GM23338 (cell line): ENCODE data around the gene SPART. TPM values are rescaled to one million over a fixed set of nuclear protein-coding genes. Genes with fewer than 3 reads are reported as not detected.
"Not testable (repeated sequence)": the region's sequence is repeated elsewhere in the genome, so short reads cannot be mapped to it uniquely, and the experiment has no call there.

Source experiments
- ATAC-seq: fragments of 200-7000 bp; cut with Tn5 transposase; 3 replicates; pipeline ENCODE4 v1.9.1; 2020
- DNase-seq: peaks from one replicate; pipeline ENCODE4 v3.0.0-alpha.2; 2015; ENCODE audit warnings: low spot score
- H2AFZ ChIP-seq: fragments of 200-600 bp; sonication (generic); 2 replicates; pipeline ENCODE4 v1.8.0; 2016; ENCODE audit warnings: antibody characterized with exemption, mild to moderate bottlenecking, moderate library complexity
- H3F3A ChIP-seq: fragments of 200-600 bp; sonication (generic); replicated peaks from 2 replicates; pipeline ENCODE4 v1.8.0; 2017; ENCODE audit warnings: antibody characterized with exemption, mixed run types, low read depth
- H3K27ac ChIP-seq: fragments of 200-600 bp; sonication (generic); 2 replicates; pipeline ENCODE4 v1.6.1; 2016; ENCODE audit warnings: low read depth
- H3K27me3 ChIP-seq: fragments of 200-600 bp; sonication (generic); 2 replicates; pipeline ENCODE4 v1.8.0; 2016; ENCODE audit warnings: mild to moderate bottlenecking, mixed run types, moderate library complexity; ENCODE audit not compliant: insufficient read depth
- H3K36me3 ChIP-seq: fragments of 200-600 bp; sonication (generic); 2 replicates; pipeline ENCODE4 v1.8.0; 2016; ENCODE audit warnings: mild to moderate bottlenecking; ENCODE audit not compliant: insufficient read depth
- H3K4me1 ChIP-seq: fragments of 200-600 bp; sonication (generic); 2 replicates; pipeline ENCODE4 v1.8.0; 2016; ENCODE audit warnings: mild to moderate bottlenecking, moderate library complexity; ENCODE audit not compliant: insufficient read depth
- H3K4me2 ChIP-seq: fragments of 200-600 bp; sonication (generic); 2 replicates; pipeline ENCODE4 v1.7.1; 2017; ENCODE audit warnings: mixed run types
- H3K4me3 ChIP-seq: fragments of 200-600 bp; sonication (generic); 2 replicates; pipeline ENCODE4 v1.6.1; 2016; ENCODE audit warnings: mixed run types
- H3K79me2 ChIP-seq: fragments of 200-600 bp; sonication (generic); replicated peaks from 2 replicates; pipeline ENCODE4 v1.8.0; 2017; ENCODE audit warnings: mild to moderate bottlenecking; ENCODE audit not compliant: insufficient read depth
- H3K9me2 ChIP-seq: fragments of 200-600 bp; sonication (generic); 2 replicates; pipeline ENCODE4 v1.8.0; 2017; ENCODE audit not compliant: insufficient read depth
- H4K20me1 ChIP-seq: fragments of 200-600 bp; sonication (generic); replicated peaks from 2 replicates; pipeline ENCODE4 v1.8.0; 2017; ENCODE audit warnings: mild to moderate bottlenecking; ENCODE audit not compliant: insufficient read depth
- H3K27ac Mint-ChIP-seq: 2 replicates; pipeline ENCODE4 v1.8.0; 2020; ENCODE audit warnings: inconsistent platforms, mild to moderate bottlenecking, moderate library complexity, mixed read lengths
- H3K27me3 Mint-ChIP-seq: 3 replicates; pipeline ENCODE4 v1.8.0; 2022; ENCODE audit warnings: low read depth, mild to moderate bottlenecking, moderate library complexity, mixed read lengths, inconsistent platforms; ENCODE audit not compliant: insufficient read depth, poor library complexity
- H3K36me3 Mint-ChIP-seq: 3 replicates; pipeline ENCODE4 v1.8.0; 2021; ENCODE audit warnings: low read depth, mild to moderate bottlenecking, inconsistent platforms, moderate library complexity, mixed read lengths
- H3K4me1 Mint-ChIP-seq: 3 replicates; pipeline ENCODE4 v1.8.0; 2020; ENCODE audit warnings: mild to moderate bottlenecking, inconsistent platforms, mixed read lengths
- H3K4me3 Mint-ChIP-seq: 3 replicates; pipeline ENCODE4 v1.8.0; 2021; ENCODE audit warnings: moderate library complexity, mild to moderate bottlenecking, inconsistent platforms, mixed read lengths
- H3K9me3 Mint-ChIP-seq: 3 replicates; pipeline ENCODE4 v1.8.0; 2020; ENCODE audit warnings: moderate library complexity, mild to moderate bottlenecking, inconsistent platforms, mixed read lengths
- EZH2 ChIP-seq: fragments of 200-600 bp; sonication (generic); IDR thresholded peaks from one replicate; pipeline ENCODE4 v1.8.0; 2017; ENCODE audit warnings: antibody characterized with exemption, mild to moderate bottlenecking, low read depth; ENCODE audit not compliant: unreplicated experiment
- EZH2phosphoT487 ChIP-seq: fragments of 200-600 bp; sonication (generic); IDR thresholded peaks from one replicate; pipeline ENCODE4 v1.8.1; 2018; ENCODE audit warnings: antibody characterized with exemption; ENCODE audit not compliant: unreplicated experiment
- JUNB ChIP-seq: IDR thresholded peaks from one replicate; pipeline ENCODE4 v1.6.1; 2016; ENCODE audit warnings: antibody characterized with exemption; ENCODE audit not compliant: unreplicated experiment
- POLR2AphosphoS5 ChIP-seq: IDR thresholded peaks from 2 replicates; pipeline ENCODE4 v1.6.1; 2016; ENCODE audit warnings: antibody characterized with exemption, low read depth
- STAT1 ChIP-seq: IDR thresholded peaks from one replicate; pipeline ENCODE4 v1.6.1; 2016; ENCODE audit warnings: antibody characterized with exemption; ENCODE audit not compliant: unreplicated experiment
- ZNF114 ChIP-seq: fragments of 250-450 bp; sonication (Bioruptor Pico); IDR thresholded peaks from 2 replicates; pipeline ENCODE4 v1.5.0; 2020; ENCODE audit warnings: mild to moderate bottlenecking, moderate library complexity
- ZNF331 ChIP-seq: fragments of 250-450 bp; sonication (Bioruptor Pico); IDR thresholded peaks from 2 replicates; pipeline ENCODE4 v1.5.0; 2020; ENCODE audit warnings: low read depth, mild to moderate bottlenecking, moderate library complexity
- polyA plus RNA-seq: library from polyadenylated mRNA; unstranded; fragments of >200 nt; fragmentation: Nextera tagmentation; extraction: Ambion mirVana; gene quantifications from 2 replicates; pipeline ENCODE4 v1.2.1, GENCODE V29; 2016
- total RNA-seq: library from RNA; depleted of rRNA; stranded (reverse); fragments of >200 nt; shearing (Covaris generic); gene quantifications from 2 replicates; pipeline ENCODE4 v1.2.3, GENCODE V29; 2014
- TF ChIP-seq, protein P1 (sequence below), 2 experiments: fragments of 200-600 bp in 1 of 2; sonication (generic) in 1 of 2; conservative IDR thresholded peaks; 2 replicates each; pipeline versions ENCODE4 v1.5.1 to v1.6.1; 2016 to 2017; ENCODE audit warnings: antibody characterized with exemption in 2 of 2, low read depth in 2 of 2, mild to moderate bottlenecking in 2 of 2, moderate library complexity in 1 of 2
- TF ChIP-seq, protein P2 (sequence below): IDR thresholded peaks from 2 replicates; pipeline ENCODE4 v1.6.1; 2016; ENCODE audit warnings: antibody characterized with exemption
- TF ChIP-seq, protein P3 (sequence below): IDR thresholded peaks from one replicate; pipeline ENCODE4 v1.6.1; 2018; ENCODE audit warnings: antibody characterized with exemption; ENCODE audit not compliant: unreplicated experiment

SPART gene
- total and polyA plus RNA-seq, 2 experiments from 2014 or later = 109 to 116 TPM

DNA sequence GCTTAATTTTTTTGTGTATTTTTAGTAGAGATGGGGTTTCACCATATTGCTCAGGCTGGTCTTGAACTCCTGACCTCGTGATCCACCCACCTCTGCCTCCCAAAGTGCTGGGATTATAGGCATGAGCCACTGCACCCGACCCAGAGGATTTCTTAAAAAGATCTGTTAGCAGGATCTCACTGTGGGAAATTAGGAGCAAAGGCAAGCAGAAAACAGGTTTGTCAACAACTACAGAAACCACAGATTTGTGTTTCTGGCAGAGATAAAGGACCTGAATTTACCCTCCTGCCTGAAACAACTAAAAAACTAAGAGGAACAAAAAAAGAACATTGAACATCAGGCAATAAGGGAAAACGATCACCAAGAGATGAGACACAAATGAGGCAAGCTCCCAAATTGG is 46.7 kb downstream of the SPART start:
- DNase-seq = peak; percentile 36
- not testable (repeated sequence) for H4K20me1 ChIP-seq, H3K9me3 Mint-ChIP-seq, H3K27me3 ChIP-seq, H3K36me3 Mint-ChIP-seq, H3K9me2 ChIP-seq, H3K4me3 Mint-ChIP-seq, ATAC-seq, H2AFZ ChIP-seq
- Histone ChIP-seq H3K4me1 (peaks cover 43% of the 10 kb centered on the region), H3F3A (peaks cover 13% of the 10 kb centered on the region; the same call in 1 of the 2 replicates), H3K79me2 (peaks cover 27% of the 10 kb centered on the region), H3K27ac (peak overlapping the region; percentile 94), H3K4me3 (peak overlapping the region; percentile 20), H3K4me2 (peak overlapping the region; percentile 59), H3K36me3 (peaks cover 10% of the 10 kb centered on the region; the same call in 1 of the 2 replicates)
- 0 out of 2 replicates have a peak, but pooled peaks have one; percentile 19 for TF ChIP-seq POLR2AphosphoS5
- H3K27ac Mint-ChIP-seq = peak overlapping the region; percentile 63
- H3K27me3 Mint-ChIP-seq = peaks cover 14% of the 10 kb centered on the region
- peaks cover 34% of the 10 kb centered on the region for H3K4me1 Mint-ChIP-seq

DNA sequence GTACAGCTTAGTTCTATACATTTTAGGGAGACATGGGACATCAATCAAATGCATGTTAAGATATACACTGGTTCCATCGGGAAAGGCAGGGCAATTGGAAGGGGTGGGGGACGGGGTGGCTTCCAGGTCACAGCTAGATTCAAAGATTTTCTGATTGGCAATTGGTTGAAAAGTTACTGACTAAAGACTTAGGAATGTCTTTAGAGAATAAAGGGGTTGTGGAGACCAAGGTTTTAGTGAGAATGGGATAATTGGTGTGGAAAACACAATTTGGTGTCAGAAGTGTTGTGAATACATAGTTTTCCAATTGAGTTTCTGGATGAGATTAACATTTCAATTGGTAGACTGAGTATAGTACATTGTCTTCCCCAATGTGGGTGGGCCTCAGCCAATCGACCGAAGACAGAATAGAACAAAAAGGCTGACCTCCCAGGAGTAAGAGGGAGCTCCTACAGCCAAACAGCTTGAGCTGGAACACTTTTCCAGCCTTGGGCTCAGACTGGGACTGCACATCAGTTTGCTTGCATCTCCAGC is 47.6 kb downstream of the SPART start:
- H3K9me2 ChIP-seq = no peaks in the 10 kb centered on the region
- H3K79me2 ChIP-seq = peaks cover 35% of the 10 kb centered on the region
- H3F3A ChIP-seq = peaks cover 13% of the 10 kb centered on the region; the same call in 1 of the 2 replicates
- no peak overlapping the region for H2AFZ ChIP-seq
- peak overlapping the region; percentile 98 for H3K27ac ChIP-seq
- no peaks in the 10 kb centered on the region for H3K27me3 ChIP-seq
- peaks cover 10% of the 10 kb centered on the region; the same call in 1 of the 2 replicates for H3K36me3 ChIP-seq
- Mint-ChIP-seq H3K27me3 (peaks cover 14% of the 10 kb centered on the region), H3K9me3 (no peaks in the 10 kb centered on the region), H3K36me3 (peaks cover 16% of the 10 kb centered on the region), H3K27ac (peak overlapping the region; percentile 80), H3K4me3 (peak overlapping the region; percentile 84), H3K4me1 (peaks cover 34% of the 10 kb centered on the region)
- H4K20me1 ChIP-seq = no peaks in the 10 kb centered on the region
- DNase-seq (peak; percentile 90), ATAC-seq (peak; percentile 73)
- H3K4me2 ChIP-seq = peak overlapping the region; percentile 73
- peak overlapping the region; percentile 58 for H3K4me3 ChIP-seq
- H3K4me1 ChIP-seq = peaks cover 43% of the 10 kb centered on the region
- TF ChIP-seq, protein P1, sequence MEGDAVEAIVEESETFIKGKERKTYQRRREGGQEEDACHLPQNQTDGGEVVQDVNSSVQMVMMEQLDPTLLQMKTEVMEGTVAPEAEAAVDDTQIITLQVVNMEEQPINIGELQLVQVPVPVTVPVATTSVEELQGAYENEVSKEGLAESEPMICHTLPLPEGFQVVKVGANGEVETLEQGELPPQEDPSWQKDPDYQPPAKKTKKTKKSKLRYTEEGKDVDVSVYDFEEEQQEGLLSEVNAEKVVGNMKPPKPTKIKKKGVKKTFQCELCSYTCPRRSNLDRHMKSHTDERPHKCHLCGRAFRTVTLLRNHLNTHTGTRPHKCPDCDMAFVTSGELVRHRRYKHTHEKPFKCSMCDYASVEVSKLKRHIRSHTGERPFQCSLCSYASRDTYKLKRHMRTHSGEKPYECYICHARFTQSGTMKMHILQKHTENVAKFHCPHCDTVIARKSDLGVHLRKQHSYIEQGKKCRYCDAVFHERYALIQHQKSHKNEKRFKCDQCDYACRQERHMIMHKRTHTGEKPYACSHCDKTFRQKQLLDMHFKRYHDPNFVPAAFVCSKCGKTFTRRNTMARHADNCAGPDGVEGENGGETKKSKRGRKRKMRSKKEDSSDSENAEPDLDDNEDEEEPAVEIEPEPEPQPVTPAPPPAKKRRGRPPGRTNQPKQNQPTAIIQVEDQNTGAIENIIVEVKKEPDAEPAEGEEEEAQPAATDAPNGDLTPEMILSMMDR (conservative IDR thresholded peaks at IDR 0.05; ENCODE audit: low read depth in 2 of 2) = no peak
- TF ChIP-seq ZNF331 (CRISPR knock-in tag) (no peak), POLR2AphosphoS5 (peak; percentile 58), JUNB (no peak), STAT1 (no peak), EZH2phosphoT487 (no peak), ZNF114 (CRISPR knock-in tag) (no peak), EZH2 (no peak)
- TF ChIP-seq, protein P2, sequence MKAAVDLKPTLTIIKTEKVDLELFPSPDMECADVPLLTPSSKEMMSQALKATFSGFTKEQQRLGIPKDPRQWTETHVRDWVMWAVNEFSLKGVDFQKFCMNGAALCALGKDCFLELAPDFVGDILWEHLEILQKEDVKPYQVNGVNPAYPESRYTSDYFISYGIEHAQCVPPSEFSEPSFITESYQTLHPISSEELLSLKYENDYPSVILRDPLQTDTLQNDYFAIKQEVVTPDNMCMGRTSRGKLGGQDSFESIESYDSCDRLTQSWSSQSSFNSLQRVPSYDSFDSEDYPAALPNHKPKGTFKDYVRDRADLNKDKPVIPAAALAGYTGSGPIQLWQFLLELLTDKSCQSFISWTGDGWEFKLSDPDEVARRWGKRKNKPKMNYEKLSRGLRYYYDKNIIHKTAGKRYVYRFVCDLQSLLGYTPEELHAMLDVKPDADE = no peak
- TF ChIP-seq, protein P3, sequence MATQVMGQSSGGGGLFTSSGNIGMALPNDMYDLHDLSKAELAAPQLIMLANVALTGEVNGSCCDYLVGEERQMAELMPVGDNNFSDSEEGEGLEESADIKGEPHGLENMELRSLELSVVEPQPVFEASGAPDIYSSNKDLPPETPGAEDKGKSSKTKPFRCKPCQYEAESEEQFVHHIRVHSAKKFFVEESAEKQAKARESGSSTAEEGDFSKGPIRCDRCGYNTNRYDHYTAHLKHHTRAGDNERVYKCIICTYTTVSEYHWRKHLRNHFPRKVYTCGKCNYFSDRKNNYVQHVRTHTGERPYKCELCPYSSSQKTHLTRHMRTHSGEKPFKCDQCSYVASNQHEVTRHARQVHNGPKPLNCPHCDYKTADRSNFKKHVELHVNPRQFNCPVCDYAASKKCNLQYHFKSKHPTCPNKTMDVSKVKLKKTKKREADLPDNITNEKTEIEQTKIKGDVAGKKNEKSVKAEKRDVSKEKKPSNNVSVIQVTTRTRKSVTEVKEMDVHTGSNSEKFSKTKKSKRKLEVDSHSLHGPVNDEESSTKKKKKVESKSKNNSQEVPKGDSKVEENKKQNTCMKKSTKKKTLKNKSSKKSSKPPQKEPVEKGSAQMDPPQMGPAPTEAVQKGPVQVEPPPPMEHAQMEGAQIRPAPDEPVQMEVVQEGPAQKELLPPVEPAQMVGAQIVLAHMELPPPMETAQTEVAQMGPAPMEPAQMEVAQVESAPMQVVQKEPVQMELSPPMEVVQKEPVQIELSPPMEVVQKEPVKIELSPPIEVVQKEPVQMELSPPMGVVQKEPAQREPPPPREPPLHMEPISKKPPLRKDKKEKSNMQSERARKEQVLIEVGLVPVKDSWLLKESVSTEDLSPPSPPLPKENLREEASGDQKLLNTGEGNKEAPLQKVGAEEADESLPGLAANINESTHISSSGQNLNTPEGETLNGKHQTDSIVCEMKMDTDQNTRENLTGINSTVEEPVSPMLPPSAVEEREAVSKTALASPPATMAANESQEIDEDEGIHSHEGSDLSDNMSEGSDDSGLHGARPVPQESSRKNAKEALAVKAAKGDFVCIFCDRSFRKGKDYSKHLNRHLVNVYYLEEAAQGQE = no peak
